B cell (primary cell): ENCODE results near the gene CELF6. TPM values are rescaled to one million over a fixed set of nuclear protein-coding genes. Genes with fewer than 3 reads are reported as not detected.

Experiments
- ATAC-seq: fragments of 200-7000 bp; cut with Tn5 transposase; one replicate; pipeline ENCODE4 v1.10.0; 2021; ENCODE audit warnings: low read depth, mild to moderate bottlenecking, moderate number of reproducible peaks, moderate library complexity
- CTCF ChIA-PET: fragments of 350-600 bp; sonication (Branson Sonifier 250); formaldehyde crosslinking; loops from one replicate; lab custom pipeline; 2021; ENCODE audit warnings: antibody characterized with exemption, inconsistent platforms; lab: Charles Lee
- POLR2A ChIA-PET: fragments of 350-600 bp; sonication (Branson Sonifier 250); formaldehyde crosslinking; loops from one replicate; lab custom pipeline; 2021; ENCODE audit warnings: antibody characterized with exemption; lab: Charles Lee
- DNase-seq: peaks from one replicate; pipeline ENCODE4 v3.0.0; 2013
- H2AFZ ChIP-seq: 2 replicates; pipeline ENCODE4 v1.6.1; 2012; ENCODE audit warnings: mild to moderate bottlenecking, low read depth, low read length; ENCODE audit not compliant: insufficient read depth, poor library complexity, severe bottlenecking
- H3K27ac ChIP-seq, 2 donors: 1 replicate in 1 of 2; 2 replicates in 1 of 2; pipeline ENCODE4 v1.5.1; 2012 to 2013; ENCODE audit warnings: low read length in 2 of 2, mild to moderate bottlenecking in 2 of 2, moderate library complexity in 1 of 2
- H3K27me3 ChIP-seq, 4 experiments: fragments of 200-600 bp in 1 of 4; sonication (generic) in 1 of 4; replicated peaks in 1 of 4; 1 replicate in 2 of 4; 2 replicates in 2 of 4; pipeline versions ENCODE4 v1.6.1 to v1.7.0; 2013 to 2016; ENCODE audit warnings: low read length in 3 of 4, mild to moderate bottlenecking in 2 of 4, mixed read lengths in 1 of 4, moderate library complexity in 1 of 4; ENCODE audit not compliant: insufficient read depth in 4 of 4, control insufficient read depth in 3 of 4; ENCODE audit errors: control extremely low read depth in 1 of 4
- H3K36me3 ChIP-seq, 2 experiments: replicated peaks in 1 of 2; 1 replicate in 1 of 2; 2 replicates in 1 of 2; pipeline versions ENCODE4 v1.6.1 to v1.7.1; 2013; ENCODE audit warnings: low read length in 1 of 2; ENCODE audit not compliant: insufficient read depth in 2 of 2, control insufficient read depth in 1 of 2; ENCODE audit errors: control extremely low read depth in 1 of 2, extremely low read depth in 1 of 2
- H3K4me1 ChIP-seq, 2 donors: fragments of 200-600 bp in 1 of 2; sonication (generic) in 1 of 2; 1 replicate in 1 of 2; 2 replicates in 1 of 2; pipeline versions ENCODE4 v1.5.1 to v1.6.1; 2013 to 2017; ENCODE audit warnings: low read length in 2 of 2; ENCODE audit not compliant: control insufficient read depth in 2 of 2, insufficient read depth in 2 of 2
- H3K4me2 ChIP-seq: replicated peaks from 2 replicates; pipeline ENCODE3; 2012; ENCODE audit warnings: mild to moderate bottlenecking, low read depth, low read length; ENCODE audit not compliant: poor library complexity, severe bottlenecking
- H3K4me3 ChIP-seq, 5 experiments: fragments of 200-600 bp in 1 of 5; sonication (generic) in 1 of 5; 1 replicate in 3 of 5; 2 replicates in 2 of 5; pipeline versions ENCODE4 v1.5.1 to v1.7.0; 2011 to 2016; ENCODE audit warnings: low read length in 4 of 5, mild to moderate bottlenecking in 4 of 5, low read depth in 2 of 5, control low read depth in 1 of 5, moderate library complexity in 1 of 5; ENCODE audit not compliant: insufficient read depth in 1 of 5; ENCODE audit errors: control extremely low read depth in 1 of 5, extremely low read depth in 1 of 5
- H3K79me2 ChIP-seq: fragments of 200-600 bp; sonication (generic); one replicate; pipeline ENCODE4 v1.6.0; 2016; ENCODE audit warnings: low read length; ENCODE audit not compliant: control insufficient read depth, insufficient read depth
- H3K9ac ChIP-seq: fragments of 200-600 bp; sonication (generic); 2 replicates; pipeline ENCODE4 v1.6.1; 2017; ENCODE audit warnings: mild to moderate bottlenecking, low read length, moderate library complexity
- H3K9me3 ChIP-seq, 3 donors: one replicate each; pipeline versions ENCODE4 v1.6.1 to v1.7.1; 2013; ENCODE audit warnings: low read length in 2 of 3; ENCODE audit not compliant: control insufficient read depth in 2 of 3, insufficient read depth in 1 of 3; ENCODE audit errors: control extremely low read depth in 1 of 3
- H4K20me1 ChIP-seq: 2 replicates; pipeline ENCODE4 v1.6.0; 2012; ENCODE audit warnings: mild to moderate bottlenecking, low read length; ENCODE audit not compliant: insufficient read depth, control insufficient read depth, poor library complexity, severe bottlenecking
- H3K27ac Mint-ChIP-seq: one replicate; pipeline ENCODE4 v1.8.0; 2021; ENCODE audit warnings: mixed read lengths
- H3K27me3 Mint-ChIP-seq: one replicate; pipeline ENCODE4 v1.8.0; 2021; ENCODE audit warnings: mixed read lengths
- H3K4me1 Mint-ChIP-seq: one replicate; pipeline ENCODE4 v1.8.0; 2021; ENCODE audit warnings: mixed read lengths
- H3K4me3 Mint-ChIP-seq: one replicate; pipeline ENCODE4 v1.8.0; 2021; ENCODE audit warnings: mixed read lengths
- H3K9me3 Mint-ChIP-seq: one replicate; pipeline ENCODE4 v1.8.0; 2022; ENCODE audit warnings: mixed read lengths; ENCODE audit not compliant: insufficient read depth
- EZH2 ChIP-seq: IDR thresholded peaks from 2 replicates; pipeline ENCODE4 v1.6.1; 2012; ENCODE audit warnings: borderline replicate concordance, low read depth, mild to moderate bottlenecking, moderate library complexity, low read length; ENCODE audit not compliant: insufficient read depth, poor library complexity, severe bottlenecking
- WGBS: methylation state at CpG from one replicate; pipeline ENCODE4 v1.1.5; 2013; ENCODE audit warnings: missing lambda C conversion rate; ENCODE audit not compliant: insufficient coverage; 5-methylcytosine and 5-hydroxymethylcytosine counted together
- intact Hi-C: fragments of 100-400 bp; cut with micrococcal nuclease; formaldehyde crosslinking; loops from one replicate; pipeline ENCODE4 v1.10.0; 2022
- polyA plus RNA-seq: library from polyadenylated mRNA; depleted of rRNA; stranded (reverse); fragments of >200 nt; gene quantifications from 2 replicates; pipeline ENCODE4 v1.2.3, GENCODE V29; 2012
- total RNA-seq, 2 donors: library from RNA; stranded (reverse); fragments of 120-200 nt in 1 of 2; gene quantifications; 1 replicate in 1 of 2; 2 replicates in 1 of 2; pipeline versions ENCODE4 v1.2.3 to v1.2.4, GENCODE V29; 2013 to 2022
- TF ChIP-seq, protein P1 (sequence below): fragments of 200-600 bp; IDR thresholded peaks from one replicate; pipeline ENCODE4 v1.8.0; 2022; ENCODE audit warnings: antibody characterized with exemption, mild to moderate bottlenecking

The CELF6 gene
- total and polyA plus RNA-seq, 2 donors (not counting 1 experiment from before 2014, with no cell fraction given) = 5.3 to 8.5 TPM

DNA sequence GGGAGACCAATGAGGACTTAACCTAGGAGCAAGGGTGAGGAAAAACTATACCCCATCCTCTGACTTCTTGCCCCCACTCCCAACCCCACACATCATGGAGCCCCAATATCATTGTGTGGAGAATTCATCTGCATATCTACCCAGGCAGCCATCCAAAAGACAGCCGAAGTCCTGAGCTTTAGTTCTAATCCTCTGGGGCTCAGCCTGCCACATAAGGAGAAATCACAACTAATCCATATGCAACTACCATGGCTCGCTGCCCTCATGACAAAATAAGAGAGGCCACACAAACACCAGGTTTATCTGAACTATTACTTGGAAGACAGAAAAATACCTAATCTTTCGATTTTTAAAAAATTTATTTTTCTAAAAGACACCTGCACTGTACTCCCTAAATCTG, 38.2 kb upstream of the CELF6 start:
- H3K27ac ChIP-seq = no peak overlapping the region

DNA sequence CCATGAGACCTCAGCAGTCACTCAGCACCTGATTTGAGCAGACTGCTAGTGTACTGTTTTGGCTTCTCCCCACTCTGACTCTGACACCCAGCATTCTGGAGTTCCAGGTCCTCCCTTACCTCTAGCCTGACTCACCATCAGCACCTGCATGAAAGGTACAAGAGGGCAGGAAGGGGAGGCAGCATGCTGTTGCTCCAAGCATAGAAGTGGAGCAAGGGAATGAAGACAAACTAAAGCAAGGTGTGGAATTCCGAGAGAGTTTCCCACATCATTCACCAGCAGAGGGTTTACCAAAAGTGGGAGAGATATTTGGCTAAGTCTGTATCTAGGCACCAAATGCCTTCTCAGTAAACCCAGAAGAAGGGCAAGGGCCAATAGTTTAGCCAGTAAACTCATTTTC, 34.5 kb upstream of the CELF6 start:
- Histone ChIP-seq H4K20me1 (peaks cover 39% of the 10 kb centered on the region), H3K4me3 (no peak overlapping the region), H3K79me2 (peaks cover 27% of the 10 kb centered on the region), H3K9me3 (no peaks in the 10 kb centered on the region), H3K9ac (no peak overlapping the region), H3K4me2 (no peak overlapping the region), H3K27ac (no peak overlapping the region), H3K36me3 (peaks cover 18 to 76% of the 10 kb centered on the region in 2 experiments), H2AFZ (no peak overlapping the region), H3K27me3 (no peaks in the 10 kb centered on the region), H3K4me1 (peaks cover 0 to 6% of the 10 kb centered on the region in 2 donors)
- ChIA-PET POLR2A (no interaction called here), CTCF (no interaction called here)
- no peak for TF ChIP-seq EZH2
- TF ChIP-seq, protein P1, sequence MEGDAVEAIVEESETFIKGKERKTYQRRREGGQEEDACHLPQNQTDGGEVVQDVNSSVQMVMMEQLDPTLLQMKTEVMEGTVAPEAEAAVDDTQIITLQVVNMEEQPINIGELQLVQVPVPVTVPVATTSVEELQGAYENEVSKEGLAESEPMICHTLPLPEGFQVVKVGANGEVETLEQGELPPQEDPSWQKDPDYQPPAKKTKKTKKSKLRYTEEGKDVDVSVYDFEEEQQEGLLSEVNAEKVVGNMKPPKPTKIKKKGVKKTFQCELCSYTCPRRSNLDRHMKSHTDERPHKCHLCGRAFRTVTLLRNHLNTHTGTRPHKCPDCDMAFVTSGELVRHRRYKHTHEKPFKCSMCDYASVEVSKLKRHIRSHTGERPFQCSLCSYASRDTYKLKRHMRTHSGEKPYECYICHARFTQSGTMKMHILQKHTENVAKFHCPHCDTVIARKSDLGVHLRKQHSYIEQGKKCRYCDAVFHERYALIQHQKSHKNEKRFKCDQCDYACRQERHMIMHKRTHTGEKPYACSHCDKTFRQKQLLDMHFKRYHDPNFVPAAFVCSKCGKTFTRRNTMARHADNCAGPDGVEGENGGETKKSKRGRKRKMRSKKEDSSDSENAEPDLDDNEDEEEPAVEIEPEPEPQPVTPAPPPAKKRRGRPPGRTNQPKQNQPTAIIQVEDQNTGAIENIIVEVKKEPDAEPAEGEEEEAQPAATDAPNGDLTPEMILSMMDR = no peak
- no CpG with 5 or more reads among the region's 1 CpG for WGBS
- intact Hi-C loops = no loop called here
- H3K27me3 Mint-ChIP-seq = no peaks in the 10 kb centered on the region
- H3K9me3 Mint-ChIP-seq = no peaks in the 10 kb centered on the region
- H3K27ac Mint-ChIP-seq = no peak overlapping the region
- no peak overlapping the region for H3K4me3 Mint-ChIP-seq
- no peak for ATAC-seq
- peaks cover 16% of the 10 kb centered on the region for H3K4me1 Mint-ChIP-seq
- no peak for DNase-seq

More for the DNA sequence above, 38.2 kb upstream of the CELF6 start:
- H3K4me1 Mint-ChIP-seq = peaks cover 16% of the 10 kb centered on the region
- Histone ChIP-seq H4K20me1 (peaks cover 72% of the 10 kb centered on the region), H3K9me3 (no peaks in the 10 kb centered on the region), H3K4me2 (no peak overlapping the region), H3K4me3 (no peak overlapping the region), H3K9ac (no peak overlapping the region), H3K36me3 (peaks cover 8 to 65% of the 10 kb centered on the region in 2 experiments), H3K79me2 (peaks cover 59% of the 10 kb centered on the region), H3K27me3 (no peaks in the 10 kb centered on the region), H2AFZ (no peak overlapping the region), H3K4me1 (peaks cover 0 to 6% of the 10 kb centered on the region in 2 donors)
- intact Hi-C loops = no loop called here
- no peaks in the 10 kb centered on the region for H3K9me3 Mint-ChIP-seq
- WGBS = 100% methylated on average over 1 of the region's 3 CpGs
- ATAC-seq = no peak
- POLR2A ChIA-PET = no interaction called here
- CTCF ChIA-PET = no interaction called here
- H3K27ac Mint-ChIP-seq = no peak overlapping the region
- no peak overlapping the region for H3K4me3 Mint-ChIP-seq
- H3K27me3 Mint-ChIP-seq = no peaks in the 10 kb centered on the region
- DNase-seq = no peak
- TF ChIP-seq, protein P1 = no peak
- no peak for TF ChIP-seq EZH2
